ENCODE data around the gene PNLDC1.

PNLDC1 gene

GRCh38 chr6:159833556-159833955, 33.5 kb downstream of the PNLDC1 start:
- Histone ChIP-seq H2AFZ (ENCODE audit: low read depth, low read length) (no peak overlapping the region), H3K9ac (ENCODE audit: low read length) (peak overlapping the region; percentile 36), H3K27me3 (ENCODE audit: control insufficient read depth in 1 of 2, insufficient read depth in 1 of 2, low read length in 2 of 2) (peaks cover 13% of the 10 kb centered on the region in 2 experiments), H3K4me2 (ENCODE audit: low read length, poor library complexity, severe bottlenecking) (no peak overlapping the region), H2BK15ac (ENCODE audit: low read depth, poor library complexity, severe bottlenecking) (no peak overlapping the region), H3K9me3 (ENCODE audit: control insufficient read depth, low read length) (no peaks in the 10 kb centered on the region), H3K18ac (ENCODE audit: low read depth in 1 of 2, low read length in 2 of 2) (no peak overlapping the region), H3K27ac (ENCODE audit: low read length, poor library complexity, severe bottlenecking) (no peak overlapping the region), H3K36me3 (ENCODE audit: control insufficient read depth in 1 of 2, insufficient read depth in 2 of 2, low read depth in 1 of 2, low read length in 2 of 2) (no peaks in the 10 kb centered on the region), H3K14ac (ENCODE audit: low read length in 2 of 2) (no peak overlapping the region), H2BK12ac (ENCODE audit: low read length in 2 of 2) (no peak overlapping the region), H4K91ac (ENCODE audit: low read length) (no peak overlapping the region), H2BK5ac (ENCODE audit: low read depth, low read length, poor library complexity, severe bottlenecking) (no peak overlapping the region), H2BK120ac (ENCODE audit: low read depth, low read length) (no peak overlapping the region), H3K4me1 (ENCODE audit: control insufficient read depth, insufficient read depth, low read depth, low read length) (no peaks in the 10 kb centered on the region), H3K4me3 (ENCODE audit: insufficient read depth in 1 of 2, low read depth in 1 of 2, low read length in 2 of 2) (no peak overlapping the region), H4K8ac (ENCODE audit: low read length) (no peak overlapping the region), H3K23ac (ENCODE audit: low read length in 2 of 2) (no peak overlapping the region), H3K4ac (ENCODE audit: low read depth in 1 of 2, low read length in 2 of 2) (no peak overlapping the region), H3K79me1 (replicated peaks; ENCODE audit: low read length, poor library complexity, severe bottlenecking) (no peaks in the 10 kb centered on the region), H2AK5ac (ENCODE audit: low read length, severe bottlenecking) (no peak overlapping the region)
- no peak for DNase-seq
- 75% methylated on average over 2 of the region's 2 CpGs for WGBS

GRCh38 chr6:159833997-159834603, 34.0 kb downstream of the PNLDC1 start:
- no peak overlapping the region for H2BK5ac ChIP-seq (ENCODE audit: low read depth, low read length, poor library complexity, severe bottlenecking)
- H3K18ac ChIP-seq (ENCODE audit: low read depth in 1 of 2, low read length in 2 of 2): no peak overlapping the region
- no peak overlapping the region for H2BK15ac ChIP-seq (ENCODE audit: low read depth, poor library complexity, severe bottlenecking)
- no peak overlapping the region for H2AK5ac ChIP-seq (ENCODE audit: low read length, severe bottlenecking)
- H3K4me3 ChIP-seq (ENCODE audit: insufficient read depth in 1 of 2, low read depth in 1 of 2, low read length in 2 of 2): no peak overlapping the region
- no peaks in the 10 kb centered on the region for H3K36me3 ChIP-seq (ENCODE audit: control insufficient read depth in 1 of 2, insufficient read depth in 2 of 2, low read depth in 1 of 2, low read length in 2 of 2)
- H3K9me3 ChIP-seq (ENCODE audit: control insufficient read depth, low read length): no peaks in the 10 kb centered on the region
- 85% methylated on average over 4 of the region's 5 CpGs for WGBS
- no peak overlapping the region for H3K23ac ChIP-seq (ENCODE audit: low read length in 2 of 2)
- H4K91ac ChIP-seq (ENCODE audit: low read length): no peak overlapping the region
- no peak overlapping the region for H3K9ac ChIP-seq (ENCODE audit: low read length)
- no peaks in the 10 kb centered on the region for H3K79me1 ChIP-seq (replicated peaks; ENCODE audit: low read length, poor library complexity, severe bottlenecking)
- no peak overlapping the region for H4K8ac ChIP-seq (ENCODE audit: low read length)
- no peak overlapping the region for H2BK12ac ChIP-seq (ENCODE audit: low read length in 2 of 2)
- peaks cover 13% of the 10 kb centered on the region in 2 experiments for H3K27me3 ChIP-seq (ENCODE audit: control insufficient read depth in 1 of 2, insufficient read depth in 1 of 2, low read length in 2 of 2)
- no peak overlapping the region for H3K27ac ChIP-seq (ENCODE audit: low read length, poor library complexity, severe bottlenecking)
- H3K14ac ChIP-seq (ENCODE audit: low read length in 2 of 2): no peak overlapping the region
- no peak overlapping the region for H2AFZ ChIP-seq (ENCODE audit: low read depth, low read length)
- H3K4me2 ChIP-seq (ENCODE audit: low read length, poor library complexity, severe bottlenecking): no peak overlapping the region
- DNase-seq: no peak
- no peak overlapping the region for H2BK120ac ChIP-seq (ENCODE audit: low read depth, low read length)
- H3K4ac ChIP-seq (ENCODE audit: low read depth in 1 of 2, low read length in 2 of 2): no peak overlapping the region
- H3K4me1 ChIP-seq (ENCODE audit: control insufficient read depth, insufficient read depth, low read depth, low read length): no peaks in the 10 kb centered on the region

GRCh38 chr6:159836718-159837490, 36.8 kb downstream of the PNLDC1 start:
- Histone ChIP-seq H4K91ac (ENCODE audit: low read length) (no peak overlapping the region), H2BK5ac (ENCODE audit: low read depth, low read length, poor library complexity, severe bottlenecking) (no peak overlapping the region), H2BK120ac (ENCODE audit: low read depth, low read length) (no peak overlapping the region), H3K23ac (ENCODE audit: low read length in 2 of 2) (no peak overlapping the region), H3K18ac (ENCODE audit: low read depth in 1 of 2, low read length in 2 of 2) (no peak overlapping the region), H3K4me1 (ENCODE audit: control insufficient read depth, insufficient read depth, low read depth, low read length) (no peaks in the 10 kb centered on the region), H3K14ac (ENCODE audit: low read length in 2 of 2) (no peak overlapping the region), H3K36me3 (ENCODE audit: control insufficient read depth in 1 of 2, insufficient read depth in 2 of 2, low read depth in 1 of 2, low read length in 2 of 2) (no peaks in the 10 kb centered on the region), H3K9ac (ENCODE audit: low read length) (peak overlapping the region; percentile 84), H2AFZ (ENCODE audit: low read depth, low read length) (no peak overlapping the region), H4K8ac (ENCODE audit: low read length) (no peak overlapping the region), H2BK12ac (ENCODE audit: low read length in 2 of 2) (no peak overlapping the region), H3K4ac (ENCODE audit: low read depth in 1 of 2, low read length in 2 of 2) (no peak overlapping the region), H2AK5ac (ENCODE audit: low read length, severe bottlenecking) (no peak overlapping the region), H3K79me1 (replicated peaks; ENCODE audit: low read length, poor library complexity, severe bottlenecking) (no peaks in the 10 kb centered on the region), H3K27ac (ENCODE audit: low read length, poor library complexity, severe bottlenecking) (no peak overlapping the region), H3K9me3 (ENCODE audit: control insufficient read depth, low read length) (no peaks in the 10 kb centered on the region), H3K27me3 (ENCODE audit: control insufficient read depth in 1 of 2, insufficient read depth in 1 of 2, low read length in 2 of 2) (peaks cover 0 to 3% of the 10 kb centered on the region in 2 experiments), H3K4me2 (ENCODE audit: low read length, poor library complexity, severe bottlenecking) (no peak overlapping the region), H2BK15ac (ENCODE audit: low read depth, poor library complexity, severe bottlenecking) (no peak overlapping the region), H3K4me3 (ENCODE audit: insufficient read depth in 1 of 2, low read depth in 1 of 2, low read length in 2 of 2) (peak overlapping the region in 1 of 2 experiments; percentile 67)
- 87% methylated on average over 27 of the region's 29 CpGs for WGBS
- DNase-seq: no peak

GRCh38 chr6:159837511-159837910, 37.4 kb downstream of the PNLDC1 start:
- H2BK120ac ChIP-seq (ENCODE audit: low read depth, low read length): no peak overlapping the region
- 95% methylated on average over 3 of the region's 8 CpGs for WGBS
- H3K4me1 ChIP-seq (ENCODE audit: control insufficient read depth, insufficient read depth, low read depth, low read length): no peaks in the 10 kb centered on the region
- no peak overlapping the region for H2AFZ ChIP-seq (ENCODE audit: low read depth, low read length)
- H2BK12ac ChIP-seq (ENCODE audit: low read length in 2 of 2): no peak overlapping the region
- no peak overlapping the region for H3K23ac ChIP-seq (ENCODE audit: low read length in 2 of 2)
- no peak overlapping the region for H3K4me2 ChIP-seq (ENCODE audit: low read length, poor library complexity, severe bottlenecking)
- no peak overlapping the region for H3K4ac ChIP-seq (ENCODE audit: low read depth in 1 of 2, low read length in 2 of 2)
- no peak overlapping the region for H3K27ac ChIP-seq (ENCODE audit: low read length, poor library complexity, severe bottlenecking)
- H3K79me1 ChIP-seq (replicated peaks; ENCODE audit: low read length, poor library complexity, severe bottlenecking): no peaks in the 10 kb centered on the region
- H2BK5ac ChIP-seq (ENCODE audit: low read depth, low read length, poor library complexity, severe bottlenecking): no peak overlapping the region
- H3K9ac ChIP-seq (ENCODE audit: low read length): no peak overlapping the region
- H3K27me3 ChIP-seq (ENCODE audit: control insufficient read depth in 1 of 2, insufficient read depth in 1 of 2, low read length in 2 of 2): no peaks in the 10 kb centered on the region
- no peak overlapping the region for H2BK15ac ChIP-seq (ENCODE audit: low read depth, poor library complexity, severe bottlenecking)
- no peak overlapping the region for H2AK5ac ChIP-seq (ENCODE audit: low read length, severe bottlenecking)
- no peaks in the 10 kb centered on the region for H3K9me3 ChIP-seq (ENCODE audit: control insufficient read depth, low read length)
- peak overlapping the region in 1 of 2 experiments; percentile 67 for H3K4me3 ChIP-seq (ENCODE audit: insufficient read depth in 1 of 2, low read depth in 1 of 2, low read length in 2 of 2)
- H3K36me3 ChIP-seq (ENCODE audit: control insufficient read depth in 1 of 2, insufficient read depth in 2 of 2, low read depth in 1 of 2, low read length in 2 of 2): no peaks in the 10 kb centered on the region
- no peak overlapping the region for H3K14ac ChIP-seq (ENCODE audit: low read length in 2 of 2)
- H4K8ac ChIP-seq (ENCODE audit: low read length): no peak overlapping the region
- H3K18ac ChIP-seq (ENCODE audit: low read depth in 1 of 2, low read length in 2 of 2): no peak overlapping the region
- DNase-seq: no peak
- no peak overlapping the region for H4K91ac ChIP-seq (ENCODE audit: low read length)

Data from mesenchymal stem cell (in vitro differentiated cells and primary cell).